ENCODE data around the gene MARCHF5.
"Not testable (repeated sequence)": the region's sequence is repeated elsewhere in the genome, so short reads cannot be mapped to it uniquely, and the experiment has no call there.

Gene MARCHF5

DNA sequence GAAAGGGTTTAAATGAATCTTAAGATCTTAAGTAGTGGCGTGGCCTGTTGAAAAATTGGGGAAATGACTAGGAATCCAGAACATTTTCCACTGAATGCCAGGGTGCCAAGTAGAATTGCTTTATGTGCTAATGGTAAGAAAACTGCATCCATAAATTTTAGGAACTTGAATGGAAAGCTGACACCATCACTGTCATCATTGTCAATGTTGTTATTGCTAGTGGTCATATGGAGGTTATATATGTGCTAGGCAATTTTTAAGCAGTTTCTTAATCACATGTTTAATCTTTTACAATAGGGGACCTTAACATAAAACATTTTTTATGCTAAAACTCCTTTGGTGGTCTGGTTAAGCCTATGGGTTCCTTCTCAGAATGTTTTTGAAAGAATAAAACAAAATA is 13.1 kb downstream of the MARCHF5 start:
- in situ Hi-C loops (cut with HindIII; ENCODE audit: low sequenced_read_pairs), result loop anchor here (5.0 kb wide), 1 partner anchor 53 kb away; no protein-coding TSS in a partner anchor

DNA sequence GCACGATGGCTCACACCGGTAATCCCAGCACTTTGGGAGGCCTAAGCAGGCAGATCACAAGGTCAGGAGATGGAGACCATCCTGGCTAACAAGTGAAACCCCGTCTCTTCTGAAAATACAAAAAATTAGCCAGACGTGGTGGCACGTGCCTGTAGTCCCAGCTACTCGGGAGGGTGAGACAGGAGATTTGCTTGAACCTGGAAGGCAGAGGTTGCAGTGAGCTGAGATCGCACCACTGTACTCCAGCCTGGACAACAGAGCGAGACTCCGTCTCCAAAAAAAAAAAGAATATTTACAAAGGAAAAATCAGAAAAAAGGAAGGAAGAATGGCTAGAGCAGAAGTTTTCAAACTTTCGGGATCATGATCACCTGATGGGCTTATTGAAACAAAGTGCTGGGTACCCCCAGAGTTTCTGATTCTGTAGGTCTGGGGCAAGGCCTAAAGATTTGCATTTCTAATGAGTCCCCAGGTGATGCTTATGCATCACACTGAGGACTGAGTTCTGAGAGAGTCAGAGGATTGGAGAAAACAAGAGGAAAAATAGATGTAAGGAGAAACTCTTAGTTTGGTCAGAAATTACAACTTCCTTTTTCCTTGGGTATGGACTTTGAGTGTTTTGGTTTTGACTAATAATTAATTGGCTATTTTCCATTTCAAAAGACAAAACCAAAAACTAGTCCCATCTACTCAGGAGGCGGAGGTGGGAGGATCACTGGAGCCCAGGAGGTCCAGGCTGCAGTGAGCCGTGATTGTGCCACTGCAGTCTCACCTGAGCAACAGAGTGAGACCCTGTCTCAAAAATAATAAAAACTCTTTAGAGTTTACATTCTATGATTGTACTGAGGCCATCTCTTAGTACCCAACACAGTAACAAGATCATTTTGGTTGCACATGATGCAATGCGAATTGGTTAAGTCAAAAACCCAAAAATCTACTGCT is 14.4 kb downstream of the MARCHF5 start:
- in situ Hi-C loops (cut with HindIII; ENCODE audit: low sequenced_read_pairs), result no loop called here

DNA sequence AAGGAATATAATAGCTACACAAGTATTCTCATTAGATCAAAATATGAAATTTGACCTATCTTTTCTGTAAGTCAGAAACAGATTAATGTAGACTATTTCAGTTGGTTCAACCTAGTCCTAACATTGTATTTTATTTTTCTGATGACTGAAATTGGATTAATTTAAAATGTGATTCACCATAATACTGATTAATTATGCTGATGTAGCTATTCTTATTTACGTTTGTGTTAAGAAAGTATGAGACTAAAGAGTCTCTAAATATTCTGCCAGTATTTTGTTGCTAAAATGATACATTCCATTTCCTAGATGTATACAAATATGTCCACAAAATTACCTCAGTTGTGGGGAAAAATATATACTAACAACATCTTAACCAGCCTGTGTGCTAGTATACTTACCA is 18.3 kb downstream of the MARCHF5 start:
- in situ Hi-C loops (cut with HindIII; ENCODE audit: low sequenced_read_pairs), result no loop called here

DNA sequence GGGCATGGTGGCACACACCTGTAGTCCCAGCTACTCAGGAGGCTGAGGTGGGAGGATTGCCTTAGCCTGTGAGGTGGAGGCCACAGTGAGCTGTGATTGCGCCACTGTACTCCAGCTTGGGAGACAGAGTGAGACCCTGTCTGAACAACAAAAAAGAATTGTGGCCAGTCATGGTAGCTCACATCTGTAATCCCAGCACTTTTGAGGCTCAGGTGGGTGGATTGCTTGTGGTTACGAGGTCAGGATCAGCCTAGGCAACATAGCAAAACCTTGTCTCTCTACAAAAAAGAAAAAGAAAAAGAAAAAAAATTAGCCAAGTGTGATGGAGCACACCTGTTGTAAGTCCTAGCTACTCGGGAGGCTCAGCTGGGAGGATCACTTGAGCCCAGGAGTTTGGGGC is 22.8 kb downstream of the MARCHF5 start:
- in situ Hi-C loops (cut with HindIII; ENCODE audit: low sequenced_read_pairs), result no loop called here

DNA sequence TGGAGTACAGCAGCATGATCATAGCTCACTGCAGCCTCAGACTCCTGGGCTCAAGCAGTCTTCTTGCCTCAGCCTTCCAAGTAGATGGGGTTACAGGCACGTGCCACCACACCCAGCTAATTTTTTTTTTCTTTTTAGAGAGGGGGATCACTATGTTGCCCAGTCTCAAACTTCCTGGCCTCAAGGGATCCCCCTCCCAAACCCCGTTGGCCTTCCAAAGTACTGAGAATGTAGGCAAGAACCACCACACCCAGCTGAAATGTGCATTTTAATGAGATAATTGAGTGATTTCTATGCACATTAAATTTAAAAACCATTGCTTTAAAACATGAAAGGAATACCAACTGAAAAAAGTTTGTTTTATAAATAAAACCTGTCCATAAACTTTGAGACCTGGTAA is 25.6 kb downstream of the MARCHF5 start:
- in situ Hi-C loops (cut with HindIII; ENCODE audit: low sequenced_read_pairs), result no loop called here

DNA sequence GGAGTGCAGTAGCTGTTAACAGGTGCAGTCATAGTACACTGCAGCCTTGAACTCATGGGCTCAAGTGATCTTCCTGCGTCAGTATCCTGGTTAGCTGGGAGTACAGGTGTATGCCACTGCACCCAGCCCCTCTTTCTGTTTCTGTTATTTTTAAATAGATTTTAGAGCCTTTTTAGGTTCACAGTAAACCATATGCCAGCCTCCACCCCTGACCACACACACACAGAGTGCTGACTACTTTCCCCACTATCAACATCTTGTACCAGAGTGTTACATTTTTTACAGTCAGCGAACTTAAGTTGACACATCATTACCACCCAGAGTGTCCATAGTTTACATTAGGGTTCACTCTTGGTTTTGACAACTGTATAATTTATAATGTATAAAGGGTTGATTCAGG is 32.1 kb downstream of the MARCHF5 start:
- in situ Hi-C loops (cut with HindIII; ENCODE audit: low sequenced_read_pairs), result no loop called here

DNA sequence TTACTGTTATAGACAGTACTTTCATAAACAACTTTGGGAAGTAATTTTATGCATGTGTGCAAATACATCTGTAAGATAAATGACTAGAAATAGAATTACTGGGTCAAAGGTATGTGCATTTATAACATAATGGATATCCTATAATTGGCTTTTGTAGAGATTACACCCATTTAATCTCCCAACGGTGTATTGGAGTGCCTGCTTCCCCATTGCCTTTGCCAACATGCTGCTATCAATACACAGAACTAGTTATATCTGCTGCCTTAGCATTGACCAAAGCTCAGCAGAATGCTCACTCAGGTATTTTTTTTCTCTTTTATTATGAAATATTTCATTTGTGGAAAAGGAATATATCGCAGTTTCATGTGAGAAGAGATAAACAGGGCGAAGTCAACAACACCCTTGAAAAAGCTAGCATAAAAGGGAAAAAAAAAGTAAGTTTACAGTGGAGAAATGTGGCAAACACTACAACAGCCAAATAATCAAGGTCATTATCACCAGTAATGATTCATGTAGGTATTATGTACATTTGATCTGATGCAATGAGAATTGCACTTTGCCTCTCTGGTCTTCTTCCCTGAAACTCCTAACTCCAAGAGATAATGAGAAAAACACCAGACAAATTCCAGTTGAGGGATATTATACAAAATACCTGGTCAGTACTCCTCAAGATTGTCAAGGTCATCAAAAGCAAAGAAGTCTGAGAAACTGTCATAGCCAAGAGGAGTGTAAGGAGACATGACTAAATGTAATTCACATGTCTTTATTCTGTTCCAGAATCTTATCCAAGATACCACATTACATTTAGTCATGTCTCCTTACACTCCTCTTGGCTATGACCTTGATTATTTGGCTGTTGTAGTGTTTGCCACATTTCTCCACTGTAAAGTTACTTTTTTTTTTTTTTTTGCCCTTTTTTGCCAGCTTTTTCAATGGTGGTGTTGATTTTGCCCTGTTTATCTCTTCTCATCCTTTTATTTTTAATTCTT is 36.8 kb downstream of the MARCHF5 start:
- in situ Hi-C loops (cut with HindIII; ENCODE audit: low sequenced_read_pairs), result no loop called here

DNA sequence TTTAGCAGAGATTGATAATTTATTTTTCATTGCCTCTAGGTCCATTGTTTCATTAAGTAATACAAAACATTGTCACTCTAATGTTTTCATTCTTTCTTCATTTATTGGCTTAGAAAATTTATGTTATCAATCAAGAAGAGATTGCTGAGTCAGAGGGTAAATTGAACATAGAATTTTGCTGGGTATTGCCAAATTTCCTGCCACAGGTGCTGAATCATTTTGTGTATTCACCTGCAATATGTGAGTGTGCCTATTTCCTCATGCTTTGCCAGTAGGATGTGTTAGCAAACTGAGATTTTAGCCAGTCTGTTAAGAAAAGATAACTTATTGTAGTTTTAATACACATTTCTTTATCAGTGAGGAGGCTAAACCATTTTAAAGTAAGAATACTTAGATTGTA is 38.0 kb downstream of the MARCHF5 start:
- in situ Hi-C loops (cut with HindIII; ENCODE audit: low sequenced_read_pairs), result no loop called here

DNA sequence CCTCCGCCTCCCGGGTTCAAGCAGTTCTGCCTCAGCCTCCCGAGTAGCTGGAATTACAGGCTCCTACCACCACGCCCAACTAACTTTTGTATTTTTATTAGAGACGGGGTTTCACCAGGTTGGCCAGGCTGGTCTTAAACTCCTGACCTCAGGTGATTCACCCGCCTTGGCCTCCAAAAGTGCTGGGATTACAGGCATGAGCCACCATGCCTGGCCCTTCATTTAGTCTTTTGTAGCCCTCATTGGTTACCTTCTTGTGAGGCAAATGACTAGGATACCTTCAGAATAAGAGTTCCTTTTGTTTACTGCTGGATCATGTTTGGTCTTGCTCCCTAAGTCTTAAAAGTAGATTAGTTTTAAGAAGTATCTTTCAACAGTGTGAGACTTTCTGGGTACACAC is 39.0 kb downstream of the MARCHF5 start:
- in situ Hi-C loops (cut with HindIII; ENCODE audit: low sequenced_read_pairs), result not testable (repeated sequence)

DNA sequence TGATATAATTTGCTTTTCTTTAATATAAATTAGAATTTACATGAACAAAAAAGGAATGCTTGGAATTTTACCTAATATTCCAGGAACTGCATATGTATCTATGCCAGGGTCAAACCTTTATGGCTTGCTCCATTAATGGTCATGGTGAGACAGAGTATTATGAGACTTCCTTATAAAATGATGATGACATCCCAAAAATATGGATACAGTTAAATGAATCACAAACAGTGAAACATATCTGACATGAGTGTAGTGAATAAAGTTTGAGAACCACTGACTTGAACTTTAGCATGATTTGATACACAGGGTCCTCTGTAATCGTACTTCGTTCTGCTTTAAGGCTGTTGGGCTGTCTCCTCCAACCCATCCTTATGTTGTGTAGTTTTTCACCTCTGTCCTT is 51.8 kb downstream of the MARCHF5 start:
- in situ Hi-C loops (cut with HindIII; ENCODE audit: low sequenced_read_pairs), result no loop called here

DNA sequence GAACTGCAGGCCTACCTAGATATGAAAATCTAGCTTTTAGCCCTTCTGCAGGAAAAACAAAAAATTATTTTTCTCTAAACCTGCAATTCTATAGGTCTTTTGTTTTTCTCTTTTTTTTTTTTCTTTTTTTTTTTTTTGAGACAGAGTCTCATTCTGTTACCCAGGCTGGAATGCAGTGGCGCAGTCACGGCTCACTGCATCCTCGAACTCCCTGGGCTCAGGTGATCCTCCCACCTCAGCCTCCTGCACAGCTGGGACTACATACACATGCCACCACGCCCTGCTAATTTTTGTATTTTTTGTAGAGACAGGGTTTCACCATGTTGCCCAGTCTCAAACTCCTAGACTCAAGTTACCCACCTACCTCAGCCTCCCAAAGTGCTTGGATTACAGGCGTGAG is 54.6 kb downstream of the MARCHF5 start:
- in situ Hi-C loops (cut with HindIII; ENCODE audit: low sequenced_read_pairs), result not testable (repeated sequence)

DNA sequence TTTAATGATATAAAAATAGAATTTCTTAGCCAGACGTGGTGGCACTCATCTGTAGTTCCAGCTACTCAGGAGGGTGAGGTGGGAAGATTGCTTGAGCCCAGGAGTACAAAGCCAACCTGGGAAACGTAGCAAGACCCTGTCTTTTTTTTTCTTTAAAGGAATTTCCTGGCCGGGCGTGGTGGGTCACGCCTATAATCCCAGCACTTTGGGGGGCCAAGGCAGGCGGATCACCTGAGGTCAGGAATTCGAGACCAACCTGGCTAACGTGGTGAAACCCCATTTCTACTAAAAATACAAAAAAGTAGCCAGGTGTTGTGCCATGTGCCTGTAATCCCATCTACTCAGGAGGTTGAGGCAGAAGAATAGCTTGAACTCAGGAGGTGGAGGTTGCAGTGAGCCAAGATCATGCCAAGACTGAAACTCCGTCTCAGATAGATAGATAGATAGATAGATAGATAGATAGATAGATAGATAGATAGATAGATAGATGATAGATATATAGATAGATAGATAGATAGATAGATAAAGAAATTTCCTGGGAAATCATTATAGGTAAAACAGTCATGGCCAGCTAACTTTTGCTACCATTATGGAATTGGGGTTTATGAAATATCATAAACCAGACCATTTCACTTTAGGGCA is 56.2 kb downstream of the MARCHF5 start:
- in situ Hi-C loops (cut with HindIII; ENCODE audit: low sequenced_read_pairs), result not testable (repeated sequence)

DNA sequence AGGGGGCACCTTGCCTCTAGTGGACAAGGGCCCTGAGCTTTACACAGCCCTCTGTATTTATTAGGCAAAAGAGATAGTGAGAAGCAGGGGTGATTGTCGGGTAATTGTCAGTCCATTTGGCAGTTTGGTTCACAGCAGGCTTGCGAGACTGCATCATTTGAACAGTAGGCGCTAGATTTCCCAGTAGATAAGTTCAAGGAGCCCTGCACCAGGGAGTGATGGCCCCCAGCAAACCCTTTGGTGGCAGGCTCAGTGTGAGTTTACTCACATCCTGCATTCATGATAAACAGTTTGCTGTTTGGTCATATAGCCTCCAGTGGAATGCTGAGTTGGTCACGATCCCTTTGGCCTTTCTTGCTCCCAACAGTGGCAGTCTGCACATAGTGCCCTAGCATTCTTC is 59.4 kb downstream of the MARCHF5 start:
- in situ Hi-C loops (cut with HindIII; ENCODE audit: low sequenced_read_pairs), result loop anchor here (10.0 kb wide), 1 partner anchor 166 kb away; no protein-coding TSS in a partner anchor

DNA sequence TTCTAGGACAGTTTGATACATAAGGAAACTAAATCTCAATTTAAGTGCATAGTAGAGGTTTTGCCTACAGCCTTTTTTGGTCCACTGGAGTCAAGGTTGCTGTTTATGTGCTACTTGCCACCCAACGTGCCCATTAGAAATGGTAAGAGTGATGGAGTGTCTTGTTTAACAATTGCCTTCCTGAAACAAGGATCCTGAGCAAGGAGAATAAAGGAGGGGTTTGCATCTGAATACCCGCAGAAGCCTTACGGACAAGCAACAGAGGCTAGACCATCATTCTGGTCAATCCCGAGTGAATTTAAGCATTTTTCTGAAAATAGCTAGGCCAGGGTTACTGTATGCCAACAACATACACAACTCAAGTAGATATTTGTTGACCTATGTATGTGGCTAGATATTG is 63.6 kb downstream of the MARCHF5 start:
- in situ Hi-C loops (cut with HindIII; ENCODE audit: low sequenced_read_pairs), result loop anchor here (10.0 kb wide), 1 partner anchor 170 kb away; no protein-coding TSS in a partner anchor

DNA sequence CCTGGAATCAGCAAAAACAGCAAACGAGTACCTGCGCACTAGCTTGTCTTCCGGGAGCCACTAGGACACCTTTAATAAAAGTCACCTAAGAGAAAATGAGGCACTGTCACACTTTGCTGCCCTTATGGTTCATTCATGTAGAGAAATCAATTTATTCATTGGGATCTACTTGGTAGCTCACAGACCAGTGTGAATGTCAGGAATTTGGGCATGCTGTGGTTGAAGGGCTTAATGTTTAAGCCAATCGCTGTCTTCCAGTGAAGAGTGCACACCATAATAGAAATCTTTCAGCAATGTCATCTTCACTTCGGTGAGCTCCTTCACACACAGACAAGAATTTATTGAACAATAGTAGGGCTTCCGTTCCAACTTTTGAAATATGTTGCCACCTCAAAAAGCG is 65.1 kb downstream of the MARCHF5 start:
- in situ Hi-C loops (cut with HindIII; ENCODE audit: low sequenced_read_pairs), result loop anchor here (5.0 to 10.0 kb wide), 2 partner anchors 54 to 171 kb away; no protein-coding TSS in a partner anchor

DNA sequence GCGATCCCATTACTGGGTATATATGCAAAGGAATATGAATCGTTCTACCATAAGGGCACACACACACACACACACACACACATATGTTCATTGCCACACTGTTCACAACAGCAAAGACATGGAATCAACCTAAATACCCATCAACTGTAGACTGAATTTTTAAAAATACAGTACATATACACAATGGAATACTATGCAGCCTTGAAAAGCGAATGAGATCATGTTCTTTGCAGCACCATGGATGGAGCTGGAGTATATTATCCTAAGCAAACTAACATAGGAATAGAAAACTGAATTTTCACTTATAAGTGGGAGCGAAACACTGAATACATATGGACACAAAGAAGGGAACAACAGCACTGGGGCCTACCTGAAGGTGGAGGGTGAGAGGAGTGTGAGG is 72.5 kb downstream of the MARCHF5 start:
- in situ Hi-C loops (cut with HindIII; ENCODE audit: low sequenced_read_pairs), result no loop called here

DNA sequence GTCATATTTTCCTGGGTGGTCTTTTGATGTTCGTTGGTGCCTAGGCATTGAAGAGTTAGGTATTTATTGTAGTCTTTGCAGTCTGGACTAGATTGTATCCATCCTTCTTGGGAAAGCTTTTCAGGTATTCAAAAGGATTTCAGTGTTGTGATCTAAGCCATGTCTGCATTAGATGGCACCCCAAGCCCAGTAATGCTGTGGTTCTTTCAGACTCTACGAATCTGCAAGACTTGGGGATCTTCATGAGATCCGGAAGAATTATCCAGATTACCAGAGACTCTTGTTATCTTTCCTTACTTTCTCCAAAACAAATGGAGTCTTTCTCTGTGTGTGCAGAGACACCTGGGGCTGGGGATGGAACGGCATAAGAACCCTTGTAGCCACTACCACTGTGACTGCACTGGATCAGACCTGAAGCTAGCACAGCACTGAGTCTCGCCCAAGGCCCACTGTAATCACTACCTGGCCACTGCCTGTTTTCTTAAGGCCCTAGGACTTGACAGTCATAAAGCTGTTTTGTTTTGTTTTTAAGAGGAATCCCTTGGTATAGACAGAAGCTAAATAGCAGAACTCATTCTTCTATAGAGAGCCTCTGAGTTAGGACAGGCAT is 75.5 kb downstream of the MARCHF5 start:
- in situ Hi-C loops (cut with HindIII; ENCODE audit: low sequenced_read_pairs), result no loop called here

DNA sequence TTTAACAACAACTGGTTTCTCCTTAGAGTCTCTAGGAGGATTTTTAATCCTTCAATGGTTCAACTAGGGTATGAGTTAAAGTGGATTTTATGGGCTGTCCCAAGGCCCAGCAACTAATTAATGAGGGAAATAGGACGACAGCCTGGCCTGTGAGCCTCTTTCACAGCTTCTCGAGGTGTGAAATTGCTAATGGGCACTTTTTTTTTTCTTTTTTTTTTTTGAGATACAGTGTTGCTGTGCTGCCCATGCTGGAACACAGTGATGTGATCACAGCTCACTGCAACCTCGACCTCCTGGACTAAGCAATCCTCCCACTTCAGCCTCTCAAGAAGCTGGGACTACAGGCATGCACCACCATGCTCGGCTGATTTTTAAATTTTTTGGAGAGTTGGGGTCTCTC is 87.0 kb downstream of the MARCHF5 start:
- in situ Hi-C loops (cut with HindIII; ENCODE audit: low sequenced_read_pairs), result no loop called here

DNA sequence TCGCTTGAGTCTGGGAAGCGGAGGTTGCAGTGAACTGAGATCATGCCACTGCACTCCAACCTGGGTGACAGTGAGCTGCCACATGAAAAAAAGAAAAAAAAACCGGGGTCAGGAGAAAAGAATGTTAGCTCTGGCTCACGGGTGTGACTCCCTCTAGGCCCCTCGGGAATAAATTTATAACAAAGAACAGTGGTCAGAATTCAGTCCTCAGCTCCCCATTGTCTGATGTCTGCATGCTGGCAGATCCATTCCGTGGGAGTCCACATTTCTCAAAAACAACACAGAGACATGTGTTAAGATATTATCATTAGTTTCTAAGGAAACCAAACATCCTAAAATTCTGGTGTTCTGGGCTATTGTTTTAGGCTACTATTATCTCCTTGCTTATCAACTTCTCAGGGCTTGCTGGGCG is 90.6 kb downstream of the MARCHF5 start:
- in situ Hi-C loops (cut with HindIII; ENCODE audit: low sequenced_read_pairs), result no loop called here

DNA sequence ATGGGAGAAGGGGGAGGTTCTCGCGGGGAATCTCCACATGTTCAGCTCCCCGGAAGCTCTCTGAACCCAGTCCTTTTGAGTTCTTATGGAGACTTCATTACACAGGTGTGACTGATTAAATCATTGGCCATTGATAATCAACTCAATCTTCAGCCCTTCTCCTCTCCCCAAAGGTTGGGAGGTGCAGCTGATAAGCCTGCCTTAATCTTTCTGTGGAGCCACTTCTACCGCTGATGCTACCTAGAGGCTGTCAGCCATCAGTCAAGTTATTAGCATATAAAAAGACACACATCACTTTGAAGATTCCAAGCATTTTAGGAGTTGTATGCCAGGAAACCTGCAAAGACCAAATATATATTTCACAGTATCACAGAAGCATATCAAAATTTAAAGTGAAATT is 91.7 kb downstream of the MARCHF5 start:
- in situ Hi-C loops (cut with HindIII; ENCODE audit: low sequenced_read_pairs), result no loop called here

Measured in endothelial cell of hepatic sinusoid (primary cell).